Pancreas (tissue), 10 donors: Measurements from ENCODE around the gene LEF1. TPM values are rescaled to one million over a fixed set of nuclear protein-coding genes. Genes with fewer than 3 reads are reported as not detected.

Source experiments
- ATAC-seq, 4 donors: fragments of 200-7000 bp; cut with Tn5 transposase; one replicate each; pipeline versions ENCODE4 v1.8.0 to v1.9.1; 2020; ENCODE audit warnings: mild to moderate bottlenecking in 4 of 4, moderate library complexity in 4 of 4
- DNase-seq, 6 donors: peaks; one replicate each; pipeline ENCODE4 v3.0.0-alpha.2; 2020
- FAIRE-seq: peaks from 2 replicates; lab custom pipeline; 2012; peaks lifted over from hg19 to GRCh38; lab: Jason Lieb, UNC
- H3K27ac ChIP-seq, 4 donors: fragments of 200-600 bp; sonication (generic); 1 replicate in 3 of 4; 2 replicates in 1 of 4; pipeline versions ENCODE4 v1.5.0 to v1.8.0; 2020
- H3K27me3 ChIP-seq, 4 donors: fragments of 200-600 bp; one replicate each; pipeline ENCODE4 v1.8.0; 2021
- H3K36me3 ChIP-seq, 3 donors: fragments of 200-600 bp; sonication (generic) in 1 of 3; one replicate each; pipeline versions ENCODE4 v1.5.0 to v1.8.0; 2020 to 2021
- H3K4me1 ChIP-seq, 3 donors: fragments of 200-600 bp; one replicate each; pipeline ENCODE4 v1.8.0; 2021
- H3K4me3 ChIP-seq, 4 donors: fragments of 200-600 bp; sonication (generic) in 2 of 4; one replicate each; pipeline versions ENCODE4 v1.5.0 to v1.8.0; 2020 to 2021
- H3K9me3 ChIP-seq, 4 donors: fragments of 200-600 bp; one replicate each; pipeline ENCODE4 v1.8.0; 2021
- WGBS, 2 donors: extraction: QIAGEN DNeasy Blood & Tissue Kit; methylation state at CpG; one replicate each; pipeline ENCODE4 v1.1.7; 2013; 5-methylcytosine and 5-hydroxymethylcytosine counted together
- intact Hi-C, 3 donors: fragments of 100-400 bp; cut with DNase I; formaldehyde crosslinking; loops; one replicate each; pipeline versions ENCODE4 v1.11.1 to v1.14.2; 2022
- polyA plus RNA-seq, 2 donors: library from polyadenylated mRNA; stranded (reverse); fragments of 200-250 nt; gene quantifications; one replicate each; pipeline ENCODE4 v1.2.3, GENCODE V29; 2013
- total RNA-seq, 6 donors: library from RNA; stranded (reverse); fragmentation: NEBNext Ultra II Directional in 4 of 6; extraction: Animal tissue kit (Norgen Biotek cat#: 25700) in 4 of 6; gene quantifications; one replicate each; pipeline versions ENCODE4 v1.2.1 to v1.2.4, GENCODE V29; 2021 to 2023
- TF ChIP-seq, protein P1 (sequence below), 4 donors: fragments of 200-600 bp; sonication (generic) in 3 of 4; IDR thresholded peaks; one replicate each; pipeline versions ENCODE4 v1.5.0 to v1.8.0; 2021; ENCODE audit warnings: antibody characterized with exemption in 4 of 4
- donor health status: healthy with polysubstance abuse.
- donor health status: DM: no; HTN: no; CAD: no; lungs with moderate emphysema.
- donor health status: DM: no; HTN: no; CAD: no.
- donor health status: control.
- donor health status: control.
- donor health status: Bipolar disorder and iron deficiency.
- donor health status: DM: yes; HTN: yes; CAD: no.
- donor health status: DM: no; HTN: no; CAD: no.
- donor health status: DM: no; HTN: no; CAD: no.
- donor health status: DM: yes; HTN: yes; CAD: no.

LEF1 gene
- total and polyA plus RNA-seq, 8 donors, result 0.28 to 3.5 (median 0.86) TPM

DNA sequence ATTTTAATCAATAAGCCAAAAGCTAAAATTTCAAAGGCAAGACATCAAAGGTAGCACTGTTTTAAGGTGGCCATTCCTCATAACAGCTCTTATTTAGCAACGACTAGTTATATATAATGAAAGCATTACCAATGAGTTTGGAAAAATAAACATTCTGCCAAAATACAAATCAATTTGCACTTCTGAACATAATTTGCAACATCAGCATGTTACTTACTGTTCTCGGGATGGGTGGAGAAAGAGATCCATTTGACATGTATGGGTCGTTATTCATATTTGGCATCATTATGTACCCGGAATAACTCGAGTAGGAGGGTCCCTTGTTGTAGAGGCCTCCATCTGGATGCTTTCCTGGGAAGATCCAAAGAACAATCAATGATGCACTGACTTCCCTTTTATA, 5.4 kb downstream of the LEF1 start:
- ATAC-seq, result no peak
- H3K9me3 ChIP-seq, result no peaks in the 10 kb centered on the region
- WGBS, 2 donors, result 76 to 86% methylated on average over 5 of the region's 5 CpGs
- peaks cover 0 to 5% (median 0%) of the 10 kb centered on the region in 3 donors for H3K4me1 ChIP-seq
- TF ChIP-seq, protein P1, sequence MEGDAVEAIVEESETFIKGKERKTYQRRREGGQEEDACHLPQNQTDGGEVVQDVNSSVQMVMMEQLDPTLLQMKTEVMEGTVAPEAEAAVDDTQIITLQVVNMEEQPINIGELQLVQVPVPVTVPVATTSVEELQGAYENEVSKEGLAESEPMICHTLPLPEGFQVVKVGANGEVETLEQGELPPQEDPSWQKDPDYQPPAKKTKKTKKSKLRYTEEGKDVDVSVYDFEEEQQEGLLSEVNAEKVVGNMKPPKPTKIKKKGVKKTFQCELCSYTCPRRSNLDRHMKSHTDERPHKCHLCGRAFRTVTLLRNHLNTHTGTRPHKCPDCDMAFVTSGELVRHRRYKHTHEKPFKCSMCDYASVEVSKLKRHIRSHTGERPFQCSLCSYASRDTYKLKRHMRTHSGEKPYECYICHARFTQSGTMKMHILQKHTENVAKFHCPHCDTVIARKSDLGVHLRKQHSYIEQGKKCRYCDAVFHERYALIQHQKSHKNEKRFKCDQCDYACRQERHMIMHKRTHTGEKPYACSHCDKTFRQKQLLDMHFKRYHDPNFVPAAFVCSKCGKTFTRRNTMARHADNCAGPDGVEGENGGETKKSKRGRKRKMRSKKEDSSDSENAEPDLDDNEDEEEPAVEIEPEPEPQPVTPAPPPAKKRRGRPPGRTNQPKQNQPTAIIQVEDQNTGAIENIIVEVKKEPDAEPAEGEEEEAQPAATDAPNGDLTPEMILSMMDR (IDR thresholded peaks at IDR 0.05), result no peak
- H3K27ac ChIP-seq, result no peak overlapping the region
- FAIRE-seq, result no peak
- H3K27me3 ChIP-seq, result peaks cover 9 to 52% (median 23%) of the 10 kb centered on the region in 4 donors
- intact Hi-C loops, result no loop called here
- H3K36me3 ChIP-seq, result no peaks in the 10 kb centered on the region
- no peak for DNase-seq
- H3K4me3 ChIP-seq, result no peak overlapping the region

DNA sequence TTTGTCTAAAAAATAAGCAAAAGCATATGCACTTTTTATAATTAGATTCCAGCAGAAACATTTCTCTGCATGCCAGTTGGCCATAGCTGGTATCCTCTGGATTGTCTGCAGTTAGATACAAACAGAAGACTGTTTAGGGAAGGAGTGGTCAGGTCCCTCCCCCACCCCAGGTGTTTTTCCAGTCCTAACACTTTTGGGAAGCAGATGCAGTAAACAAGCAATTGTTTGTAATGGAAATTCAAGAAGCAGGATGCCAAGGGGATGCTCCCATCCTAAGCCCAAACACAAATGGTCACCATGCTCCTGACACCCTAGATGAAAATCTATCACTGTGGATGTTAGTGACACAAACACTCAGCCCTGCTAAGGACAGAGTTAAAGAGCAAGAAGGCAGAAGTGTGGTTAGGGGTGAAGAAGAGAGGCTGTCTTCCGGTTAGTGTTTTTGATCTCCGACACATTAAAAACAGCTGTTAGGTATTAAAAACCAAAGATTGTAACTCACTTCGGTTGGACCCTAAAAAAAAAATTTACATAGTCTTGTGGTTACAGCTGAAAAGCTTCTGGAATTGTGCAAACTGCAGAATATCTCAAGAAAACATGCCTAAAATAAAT, 7.9 kb downstream of the LEF1 start:
- H3K36me3 ChIP-seq, result no peaks in the 10 kb centered on the region
- peaks cover 9 to 44% (median 20%) of the 10 kb centered on the region in 4 donors for H3K27me3 ChIP-seq
- 53 to 62% methylated on average over 3 of the region's 3 CpGs for WGBS, 2 donors
- H3K9me3 ChIP-seq, result no peaks in the 10 kb centered on the region
- FAIRE-seq (no peak), ATAC-seq (no peak), DNase-seq (no peak)
- H3K4me3 ChIP-seq, result no peak overlapping the region
- H3K4me1 ChIP-seq, result no peaks in the 10 kb centered on the region
- TF ChIP-seq, protein P1 (IDR thresholded peaks at IDR 0.05), result no peak
- no peak overlapping the region for H3K27ac ChIP-seq
- intact Hi-C loops, result no loop called here

DNA sequence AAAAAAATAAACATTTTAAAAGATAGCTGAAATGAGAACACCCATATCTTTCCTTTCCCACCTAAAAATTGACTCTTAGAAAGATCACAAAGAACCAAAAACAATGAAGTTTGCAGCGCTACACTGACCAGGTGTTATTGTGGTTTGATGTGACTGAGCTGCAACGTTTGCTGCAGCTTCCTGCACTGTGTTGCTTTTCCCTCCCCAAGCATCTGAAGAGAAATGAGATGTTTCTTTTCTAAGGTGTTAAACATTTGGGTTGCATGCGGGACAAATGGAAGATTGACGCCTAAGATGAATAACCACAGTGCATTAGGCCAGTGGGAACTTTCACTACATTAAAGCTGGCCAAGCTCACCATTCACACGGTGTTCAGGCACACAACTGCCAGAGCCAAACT, 8.9 kb downstream of the LEF1 start:
- WGBS, 2 donors, result 68 to 76% methylated on average over 5 of the region's 5 CpGs
- no peak for DNase-seq
- ATAC-seq, result no peak
- Histone ChIP-seq H3K9me3 (no peaks in the 10 kb centered on the region), H3K27me3 (peaks cover 3 to 34% (median 12%) of the 10 kb centered on the region in 4 donors), H3K36me3 (no peaks in the 10 kb centered on the region), H3K27ac (no peak overlapping the region), H3K4me3 (no peak overlapping the region), H3K4me1 (no peaks in the 10 kb centered on the region)
- intact Hi-C loops, result no loop called here
- FAIRE-seq, result no peak
- TF ChIP-seq, protein P1 (IDR thresholded peaks at IDR 0.05), result no peak

DNA sequence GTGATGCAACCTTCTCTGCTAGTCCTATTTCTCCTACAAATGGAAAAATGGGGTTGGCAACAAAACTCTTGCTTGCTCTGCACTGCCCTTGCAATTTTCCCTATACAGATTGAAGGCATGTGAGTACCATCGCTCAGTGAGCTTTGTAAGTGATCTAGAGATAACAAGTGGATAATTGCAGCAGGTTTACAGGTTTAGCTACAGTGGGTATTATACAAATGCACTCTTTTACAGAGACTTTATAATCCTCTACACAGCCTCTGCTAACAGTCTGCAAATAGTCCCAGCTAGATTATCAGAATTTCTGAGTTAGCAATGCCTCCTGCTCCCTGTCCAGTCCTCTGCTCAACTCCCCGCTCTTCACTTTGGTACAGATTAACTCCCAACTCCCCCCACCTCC, 11.1 kb downstream of the LEF1 start:
- 64 to 73% methylated on average over 2 of the region's 2 CpGs for WGBS, 2 donors

DNA sequence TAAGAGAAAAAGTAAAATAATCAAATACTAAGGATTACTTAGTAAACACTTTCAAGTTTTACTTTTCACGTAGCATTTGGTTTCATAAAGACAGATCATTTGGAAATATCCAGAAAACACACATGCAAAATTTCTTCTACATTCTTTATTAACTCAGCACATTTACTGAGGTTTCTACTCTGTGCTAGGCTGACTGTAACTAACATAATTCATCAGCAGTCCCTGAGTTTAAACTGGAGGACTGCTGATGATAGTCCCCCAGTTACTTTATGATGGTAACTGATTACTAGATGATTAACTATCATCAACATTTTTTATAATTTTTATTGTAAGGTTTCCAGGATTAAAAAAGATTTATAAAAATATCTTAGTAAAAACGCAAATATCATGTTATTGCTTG, 12.3 kb downstream of the LEF1 start:
- Histone ChIP-seq H3K4me1 (no peaks in the 10 kb centered on the region), H3K27me3 (peaks cover 0 to 9% (median 2%) of the 10 kb centered on the region in 4 donors), H3K9me3 (no peaks in the 10 kb centered on the region), H3K36me3 (no peaks in the 10 kb centered on the region), H3K4me3 (no peak overlapping the region), H3K27ac (no peak overlapping the region)
- intact Hi-C loops, result no loop called here
- FAIRE-seq (no peak), ATAC-seq (no peak), DNase-seq (no peak)
- TF ChIP-seq, protein P1 (IDR thresholded peaks at IDR 0.05), result no peak
- WGBS, 2 donors, result 64 to 73% methylated on average over 2 of the region's 2 CpGs

More for the DNA sequence above, 11.1 kb downstream of the LEF1 start:
- ATAC-seq (no peak), FAIRE-seq (no peak), DNase-seq (no peak)
- TF ChIP-seq, protein P1 (IDR thresholded peaks at IDR 0.05), result no peak
- Histone ChIP-seq H3K27ac (no peak overlapping the region), H3K4me3 (no peak overlapping the region), H3K4me1 (no peaks in the 10 kb centered on the region), H3K27me3 (peaks cover 3 to 19% (median 4%) of the 10 kb centered on the region in 4 donors), H3K36me3 (no peaks in the 10 kb centered on the region), H3K9me3 (no peaks in the 10 kb centered on the region)
- intact Hi-C loops, result no loop called here
